Measurements from ENCODE around the gene SEC23IP.

SEC23IP gene

GRCh38 chr10:119957451-119957850 lies 64.9 kb downstream of the SEC23IP start:
- Histone ChIP-seq H3K4me1 (ENCODE audit: control insufficient read depth in 1 of 2, insufficient read depth in 2 of 2, low read length in 2 of 2) (no peaks in the 10 kb centered on the region), H2BK5ac (ENCODE audit: low read depth, low read length, poor library complexity) (no peak overlapping the region), H3K9me3 (ENCODE audit: insufficient read depth, low read depth, low read length) (no peaks in the 10 kb centered on the region), H3K23ac (ENCODE audit: low read length) (no peak overlapping the region), H4K12ac (ENCODE audit: low read depth, low read length) (no peak overlapping the region), H3K27me3 (ENCODE audit: insufficient read depth, low read length) (no peaks in the 10 kb centered on the region), H2BK12ac (ENCODE audit: low read length) (no peak overlapping the region), H4K91ac (ENCODE audit: low read depth, low read length) (no peak overlapping the region), H3K9ac (ENCODE audit: low read length) (no peak overlapping the region), H3K79me1 (ENCODE audit: low read length) (no peaks in the 10 kb centered on the region), H4K8ac (ENCODE audit: low read depth, low read length) (no peak overlapping the region), H2AFZ (ENCODE audit: insufficient read depth, low read length, poor library complexity) (no peak overlapping the region), H3K4me2 (ENCODE audit: low read length) (no peak overlapping the region), H3K18ac (ENCODE audit: low read length) (no peak overlapping the region), H2BK120ac (ENCODE audit: insufficient read depth, low read length, poor library complexity) (no peak overlapping the region), H3K79me2 (ENCODE audit: control insufficient read depth, insufficient read depth, low read length, poor library complexity) (no peaks in the 10 kb centered on the region), H3K4ac (ENCODE audit: low read depth, low read length) (no peak overlapping the region), H3K4me3 (ENCODE audit: low read depth, low read length) (no peak overlapping the region), H3K27ac (ENCODE audit: low read depth, low read length) (no peak overlapping the region), H2AK5ac (ENCODE audit: low read length) (no peak overlapping the region), H3K14ac (ENCODE audit: low read length) (no peak overlapping the region), H3K36me3 (ENCODE audit: control insufficient read depth in 1 of 2, insufficient read depth in 2 of 2, low read length in 2 of 2) (no peaks in the 10 kb centered on the region)
- WGBS (ENCODE audit: extremely low coverage, insufficient coverage, insufficient read length), result no CpG with 5 or more reads among the region's 4 CpGs
- DNase-seq, result peak in 1 of 2 donors; percentile 30

GRCh38 chr10:119962837-119963236 lies 70.3 kb downstream of the SEC23IP start:
- H4K91ac ChIP-seq (ENCODE audit: low read depth, low read length), result no peak overlapping the region
- H2BK5ac ChIP-seq (ENCODE audit: low read depth, low read length, poor library complexity), result no peak overlapping the region
- no peak overlapping the region for H2AFZ ChIP-seq (ENCODE audit: insufficient read depth, low read length, poor library complexity)
- H3K4me1 ChIP-seq (ENCODE audit: control insufficient read depth in 1 of 2, insufficient read depth in 2 of 2, low read length in 2 of 2), result no peaks in the 10 kb centered on the region
- H3K4ac ChIP-seq (ENCODE audit: low read depth, low read length), result no peak overlapping the region
- H3K9me3 ChIP-seq (ENCODE audit: insufficient read depth, low read depth, low read length), result peaks cover 3% of the 10 kb centered on the region
- no peak overlapping the region for H3K27ac ChIP-seq (ENCODE audit: low read depth, low read length)
- H2BK12ac ChIP-seq (ENCODE audit: low read length), result no peak overlapping the region
- H3K79me2 ChIP-seq (ENCODE audit: control insufficient read depth, insufficient read depth, low read length, poor library complexity), result no peaks in the 10 kb centered on the region
- H3K23ac ChIP-seq (ENCODE audit: low read length), result no peak overlapping the region
- H3K79me1 ChIP-seq (ENCODE audit: low read length), result no peaks in the 10 kb centered on the region
- H3K4me2 ChIP-seq (ENCODE audit: low read length), result no peak overlapping the region
- no peak overlapping the region for H3K14ac ChIP-seq (ENCODE audit: low read length)
- no peak overlapping the region for H2AK5ac ChIP-seq (ENCODE audit: low read length)
- H3K4me3 ChIP-seq (ENCODE audit: low read depth, low read length), result no peak overlapping the region
- no peaks in the 10 kb centered on the region for H3K36me3 ChIP-seq (ENCODE audit: control insufficient read depth in 1 of 2, insufficient read depth in 2 of 2, low read length in 2 of 2)
- H4K8ac ChIP-seq (ENCODE audit: low read depth, low read length), result no peak overlapping the region
- H2BK120ac ChIP-seq (ENCODE audit: insufficient read depth, low read length, poor library complexity), result no peak overlapping the region
- H4K12ac ChIP-seq (ENCODE audit: low read depth, low read length), result no peak overlapping the region
- no peak overlapping the region for H3K18ac ChIP-seq (ENCODE audit: low read length)
- H3K27me3 ChIP-seq (ENCODE audit: insufficient read depth, low read length), result no peaks in the 10 kb centered on the region
- H3K9ac ChIP-seq (ENCODE audit: low read length), result no peak overlapping the region
- no peak for DNase-seq

- Histone ChIP-seq H3K79me2 (ENCODE audit: control insufficient read depth, insufficient read depth, low read length, poor library complexity) (no peaks in the 10 kb centered on the region), H2BK12ac (ENCODE audit: low read length) (no peak overlapping the region), H3K23ac (ENCODE audit: low read length) (no peak overlapping the region), H3K9me3 (ENCODE audit: insufficient read depth, low read depth, low read length) (peaks cover 3% of the 10 kb centered on the region), H3K27ac (ENCODE audit: low read depth, low read length) (no peak overlapping the region), H3K18ac (ENCODE audit: low read length) (no peak overlapping the region), H4K12ac (ENCODE audit: low read depth, low read length) (no peak overlapping the region), H3K4me2 (ENCODE audit: low read length) (no peak overlapping the region), H3K4me1 (ENCODE audit: control insufficient read depth in 1 of 2, insufficient read depth in 2 of 2, low read length in 2 of 2) (no peaks in the 10 kb centered on the region), H4K91ac (ENCODE audit: low read depth, low read length) (no peak overlapping the region), H3K9ac (ENCODE audit: low read length) (no peak overlapping the region), H3K27me3 (ENCODE audit: insufficient read depth, low read length) (no peaks in the 10 kb centered on the region), H2AK5ac (ENCODE audit: low read length) (no peak overlapping the region), H2BK5ac (ENCODE audit: low read depth, low read length, poor library complexity) (no peak overlapping the region), H3K4ac (ENCODE audit: low read depth, low read length) (no peak overlapping the region), H3K4me3 (ENCODE audit: low read depth, low read length) (no peak overlapping the region), H4K8ac (ENCODE audit: low read depth, low read length) (no peak overlapping the region), H2BK120ac (ENCODE audit: insufficient read depth, low read length, poor library complexity) (no peak overlapping the region), H3K14ac (ENCODE audit: low read length) (no peak overlapping the region), H3K79me1 (ENCODE audit: low read length) (no peaks in the 10 kb centered on the region), H2AFZ (ENCODE audit: insufficient read depth, low read length, poor library complexity) (no peak overlapping the region), H3K36me3 (ENCODE audit: control insufficient read depth in 1 of 2, insufficient read depth in 2 of 2, low read length in 2 of 2) (no peaks in the 10 kb centered on the region)
- DNase-seq, result no peak
- WGBS (ENCODE audit: extremely low coverage, insufficient coverage, insufficient read length), result no CpG with 5 or more reads among the region's 1 CpG
Measured at GRCh38 chr10:119967066-119967465, 74.5 kb downstream of the SEC23IP start.

- Histone ChIP-seq H3K36me3 (ENCODE audit: control insufficient read depth in 1 of 2, insufficient read depth in 2 of 2, low read length in 2 of 2) (no peaks in the 10 kb centered on the region), H3K4me3 (ENCODE audit: low read depth, low read length) (no peak overlapping the region)
Measured at GRCh38 chr10:119969609-119970008, 77.1 kb downstream of the SEC23IP start.

More at GRCh38 chr10:119969609-119970008, 77.1 kb downstream of the SEC23IP start:
- Histone ChIP-seq H2AFZ (ENCODE audit: insufficient read depth, low read length, poor library complexity) (no peak overlapping the region), H4K91ac (ENCODE audit: low read depth, low read length) (no peak overlapping the region), H3K9me3 (ENCODE audit: insufficient read depth, low read depth, low read length) (no peaks in the 10 kb centered on the region), H3K79me2 (ENCODE audit: control insufficient read depth, insufficient read depth, low read length, poor library complexity) (no peaks in the 10 kb centered on the region), H3K27me3 (ENCODE audit: insufficient read depth, low read length) (no peaks in the 10 kb centered on the region), H4K12ac (ENCODE audit: low read depth, low read length) (no peak overlapping the region), H3K4ac (ENCODE audit: low read depth, low read length) (no peak overlapping the region), H3K14ac (ENCODE audit: low read length) (no peak overlapping the region), H3K27ac (ENCODE audit: low read depth, low read length) (no peak overlapping the region), H2BK12ac (ENCODE audit: low read length) (no peak overlapping the region), H3K79me1 (ENCODE audit: low read length) (no peaks in the 10 kb centered on the region), H3K4me1 (ENCODE audit: control insufficient read depth in 1 of 2, insufficient read depth in 2 of 2, low read length in 2 of 2) (no peaks in the 10 kb centered on the region), H2BK120ac (ENCODE audit: insufficient read depth, low read length, poor library complexity) (no peak overlapping the region), H2AK5ac (ENCODE audit: low read length) (no peak overlapping the region), H3K23ac (ENCODE audit: low read length) (no peak overlapping the region), H3K18ac (ENCODE audit: low read length) (no peak overlapping the region), H4K8ac (ENCODE audit: low read depth, low read length) (no peak overlapping the region), H2BK5ac (ENCODE audit: low read depth, low read length, poor library complexity) (no peak overlapping the region), H3K4me2 (ENCODE audit: low read length) (no peak overlapping the region), H3K9ac (ENCODE audit: low read length) (no peak overlapping the region)
- DNase-seq, result no peak
- no CpG with 5 or more reads among the region's 1 CpG for WGBS (ENCODE audit: extremely low coverage, insufficient coverage, insufficient read length)

Measured in trophoblast cell (in vitro differentiated cells and primary cell).